GM18907 (cell line): Measurements from ENCODE around the gene MYO18B.
"Not testable (repeated sequence)": the region's sequence is repeated elsewhere in the genome, so short reads cannot be mapped to it uniquely, and the experiment has no call there.

ENCODE experiments used
- ATAC-seq: cut with Tn5 transposase; IDR thresholded peaks from one replicate; pipeline ENCODE4 v1.9.1; 2021; ENCODE audit warnings: mild to moderate bottlenecking, moderate library complexity; ENCODE audit not compliant: unreplicated experiment

The MYO18B gene, protein sequence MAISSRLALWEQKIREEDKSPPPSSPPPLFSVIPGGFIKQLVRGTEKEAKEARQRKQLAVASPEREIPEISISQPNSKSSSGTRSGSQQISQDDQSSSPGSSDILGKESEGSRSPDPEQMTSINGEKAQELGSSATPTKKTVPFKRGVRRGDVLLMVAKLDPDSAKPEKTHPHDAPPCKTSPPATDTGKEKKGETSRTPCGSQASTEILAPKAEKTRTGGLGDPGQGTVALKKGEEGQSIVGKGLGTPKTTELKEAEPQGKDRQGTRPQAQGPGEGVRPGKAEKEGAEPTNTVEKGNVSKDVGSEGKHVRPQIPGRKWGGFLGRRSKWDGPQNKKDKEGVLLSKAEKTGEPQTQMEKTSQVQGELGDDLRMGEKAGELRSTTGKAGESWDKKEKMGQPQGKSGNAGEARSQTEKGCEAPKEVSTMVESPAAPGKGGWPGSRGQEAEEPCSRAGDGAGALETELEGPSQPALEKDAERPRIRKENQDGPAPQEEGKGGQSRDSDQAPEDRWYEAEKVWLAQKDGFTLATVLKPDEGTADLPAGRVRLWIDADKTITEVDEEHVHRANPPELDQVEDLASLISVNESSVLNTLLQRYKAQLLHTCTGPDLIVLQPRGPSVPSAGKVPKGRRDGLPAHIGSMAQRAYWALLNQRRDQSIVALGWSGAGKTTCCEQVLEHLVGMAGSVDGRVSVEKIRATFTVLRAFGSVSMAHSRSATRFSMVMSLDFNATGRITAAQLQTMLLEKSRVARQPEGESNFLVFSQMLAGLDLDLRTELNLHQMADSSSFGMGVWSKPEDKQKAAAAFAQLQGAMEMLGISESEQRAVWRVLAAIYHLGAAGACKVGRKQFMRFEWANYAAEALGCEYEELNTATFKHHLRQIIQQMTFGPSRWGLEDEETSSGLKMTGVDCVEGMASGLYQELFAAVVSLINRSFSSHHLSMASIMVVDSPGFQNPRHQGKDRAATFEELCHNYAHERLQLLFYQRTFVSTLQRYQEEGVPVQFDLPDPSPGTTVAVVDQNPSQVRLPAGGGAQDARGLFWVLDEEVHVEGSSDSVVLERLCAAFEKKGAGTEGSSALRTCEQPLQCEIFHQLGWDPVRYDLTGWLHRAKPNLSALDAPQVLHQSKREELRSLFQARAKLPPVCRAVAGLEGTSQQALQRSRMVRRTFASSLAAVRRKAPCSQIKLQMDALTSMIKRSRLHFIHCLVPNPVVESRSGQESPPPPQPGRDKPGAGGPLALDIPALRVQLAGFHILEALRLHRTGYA (N-terminal part only)

GRCh38 chr22:25741692-25742626 is at the start of gene MYO18B:
Gene MYO18B, plus strand, starts transcription at chr22:25742188. Its CDS starts 18,905 bp downstream, at chr22:25761093.
- no peak for ATAC-seq

DNA sequence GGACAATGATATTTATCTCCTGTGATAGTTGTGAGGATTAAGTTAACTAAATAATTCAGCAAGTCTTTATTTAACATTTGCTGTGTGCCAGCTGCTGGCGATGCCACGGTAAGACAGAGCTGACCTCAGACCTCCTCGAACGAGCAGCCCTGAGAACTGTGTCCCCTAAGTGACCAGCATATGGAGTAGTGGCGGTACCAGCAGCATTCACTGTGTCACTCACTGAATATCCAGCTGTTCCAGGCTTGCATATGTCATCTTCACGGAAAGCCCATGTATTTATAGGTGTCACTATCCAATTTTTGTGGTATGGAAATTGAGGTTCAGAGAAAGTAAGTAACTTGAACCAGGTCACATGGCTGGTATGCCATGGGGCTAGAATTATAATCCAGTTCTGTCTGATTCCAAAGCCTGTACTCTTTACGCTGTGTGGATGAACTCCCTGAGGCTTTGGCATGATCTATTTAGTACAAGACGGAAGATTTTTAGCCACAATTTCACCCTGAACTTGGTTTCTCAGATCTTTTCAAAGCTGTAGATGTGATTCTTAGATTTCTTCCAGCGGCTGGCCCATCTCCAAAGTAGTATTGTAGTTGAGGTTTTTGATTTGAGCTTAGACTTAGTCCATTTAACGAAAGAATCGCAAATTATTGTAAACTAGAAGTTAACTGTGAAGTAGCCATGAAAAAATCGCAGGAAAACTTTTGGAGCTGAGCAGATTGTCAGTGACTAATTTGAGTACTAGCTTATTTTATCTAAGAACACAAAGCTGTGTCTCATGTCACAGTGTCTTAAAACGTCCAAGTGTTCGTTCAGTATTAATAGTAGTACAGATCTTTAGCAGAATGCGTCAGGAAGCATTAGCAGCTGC is 49.4 kb upstream of the MYO18B start:
- ATAC-seq, result no peak

GRCh38 chr22:25693268-25693565 is 48.8 kb upstream of the MYO18B start:
- ATAC-seq, result no peak

DNA sequence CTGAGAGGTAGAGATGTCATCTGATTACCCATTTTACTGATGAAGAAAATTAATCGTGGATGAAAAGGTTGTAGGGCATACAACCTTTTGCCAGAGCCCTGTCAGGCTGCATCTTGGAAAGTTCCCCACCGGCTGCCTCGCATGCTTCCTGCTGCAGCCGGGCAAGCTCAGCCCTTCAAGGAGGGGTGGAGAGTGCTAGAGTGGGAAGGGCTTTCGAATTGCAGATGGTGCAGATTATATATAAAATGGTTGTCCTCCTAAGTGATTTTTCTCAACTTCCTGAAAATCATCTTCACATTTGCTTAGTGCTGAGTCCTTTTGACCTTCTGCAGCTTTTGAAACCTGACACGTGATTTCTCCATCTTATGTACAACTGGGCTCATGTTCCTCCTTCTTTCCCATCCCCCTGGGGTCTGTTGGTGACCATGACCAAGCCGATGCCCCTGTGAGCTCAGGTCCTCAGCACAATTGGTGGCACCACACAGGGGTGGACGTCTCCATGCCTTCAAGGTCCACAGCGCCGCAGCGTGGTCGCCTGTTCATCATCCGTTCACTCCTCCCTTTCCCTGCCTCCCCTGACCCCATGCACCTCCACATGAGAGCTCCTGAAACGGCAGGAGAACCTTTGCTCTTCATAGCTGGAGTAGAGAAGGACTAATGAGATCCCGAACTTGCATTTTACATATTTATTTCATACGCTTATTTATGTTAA is 47.6 kb upstream of the MYO18B start:
- no peak for ATAC-seq

GRCh38 chr22:25695146-25695545 is 46.8 kb upstream of the MYO18B start:
- ATAC-seq, result no peak

GRCh38 chr22:25696763-25697162 is 45.2 kb upstream of the MYO18B start:
- no peak for ATAC-seq

- no peak for ATAC-seq
Observed at GRCh38 chr22:25697181-25697664, 44.8 kb upstream of the MYO18B start.

GRCh38 chr22:25697978-25698377 is 44.0 kb upstream of the MYO18B start:
- ATAC-seq, result no peak

GRCh38 chr22:25698461-25698860 is 43.5 kb upstream of the MYO18B start:
- no peak for ATAC-seq

- ATAC-seq, result no peak
Observed at GRCh38 chr22:25698978-25699377, 43.0 kb upstream of the MYO18B start.

DNA sequence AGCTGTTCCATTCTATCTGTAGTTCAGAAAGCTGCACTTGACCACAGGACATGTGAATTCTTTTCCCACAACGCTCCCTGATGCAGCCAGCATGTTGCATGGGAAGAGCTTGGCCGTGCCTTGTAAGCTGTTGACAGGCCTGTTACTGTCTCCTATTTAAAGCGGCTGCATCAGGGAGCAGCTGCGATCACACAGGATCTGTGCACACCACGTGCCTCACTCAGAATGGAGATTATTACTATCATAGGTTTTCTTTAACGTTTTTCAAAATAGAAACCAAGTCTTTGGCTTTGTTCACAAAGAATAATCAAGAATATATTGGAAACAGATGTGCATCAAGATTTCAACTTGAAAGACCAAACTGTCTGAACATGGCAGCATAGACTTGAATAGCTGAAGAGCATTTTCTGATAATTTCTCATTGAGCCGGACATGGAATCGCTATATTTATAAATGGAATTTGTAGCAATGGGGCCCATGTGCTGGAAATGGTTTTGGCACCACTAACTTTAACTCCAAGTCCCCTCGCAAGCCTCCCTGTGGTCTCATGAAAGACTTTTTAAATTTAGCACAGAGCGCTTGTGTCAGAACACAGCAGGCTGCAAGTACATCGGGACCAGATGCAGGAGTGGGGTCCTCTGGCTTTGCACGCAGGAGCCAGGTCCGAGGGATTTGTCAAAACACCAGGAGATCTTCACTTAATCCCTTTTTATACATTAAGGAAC is 40.8 kb upstream of the MYO18B start:
- no peak for ATAC-seq

- ATAC-seq, result no peak
Observed at GRCh38 chr22:25702040-25702439, 39.9 kb upstream of the MYO18B start.

- no peak for ATAC-seq
Observed at GRCh38 chr22:25702571-25703167, 39.3 kb upstream of the MYO18B start.

DNA sequence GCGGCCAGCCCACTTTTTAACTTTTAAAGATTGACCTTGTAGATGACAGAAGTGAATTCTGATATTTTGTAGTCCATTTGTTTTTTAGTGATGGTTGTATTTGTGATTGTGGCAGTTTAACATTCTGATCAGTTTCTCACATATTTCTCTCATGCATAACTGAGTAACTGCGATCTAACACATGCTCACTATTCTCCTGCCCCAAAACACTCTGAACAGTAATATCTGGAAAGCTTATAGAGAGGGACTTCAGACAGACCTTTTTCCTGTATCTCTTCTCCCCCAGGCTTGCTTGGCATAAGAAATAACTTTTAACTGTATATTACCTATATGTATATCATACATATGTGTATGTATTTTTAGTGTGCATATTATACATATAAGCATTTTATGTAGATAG is 37.3 kb upstream of the MYO18B start:
- ATAC-seq, result no peak

- ATAC-seq, result no peak
Observed at GRCh38 chr22:25706197-25706596, 35.8 kb upstream of the MYO18B start.

DNA sequence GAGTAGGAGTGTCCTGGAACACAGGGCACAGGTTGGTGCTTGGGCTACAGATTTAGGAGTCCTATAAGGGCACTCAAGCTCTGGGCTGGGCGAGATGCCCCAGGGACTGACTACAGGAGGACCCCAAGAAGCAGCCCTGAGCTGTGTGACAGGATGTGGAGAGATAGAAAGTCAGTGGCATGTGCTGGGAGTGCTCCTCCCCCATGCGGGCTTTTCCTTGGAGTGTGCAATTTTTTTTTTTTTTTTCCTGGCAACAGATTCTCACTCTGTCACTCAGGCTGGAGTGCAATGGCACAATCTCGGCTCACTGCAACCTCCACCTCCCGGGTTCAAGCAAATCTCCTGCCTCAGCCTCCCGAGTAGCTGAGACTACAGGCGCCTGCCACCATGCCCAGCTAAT is 33.6 kb upstream of the MYO18B start:
- not testable (repeated sequence) for ATAC-seq

DNA sequence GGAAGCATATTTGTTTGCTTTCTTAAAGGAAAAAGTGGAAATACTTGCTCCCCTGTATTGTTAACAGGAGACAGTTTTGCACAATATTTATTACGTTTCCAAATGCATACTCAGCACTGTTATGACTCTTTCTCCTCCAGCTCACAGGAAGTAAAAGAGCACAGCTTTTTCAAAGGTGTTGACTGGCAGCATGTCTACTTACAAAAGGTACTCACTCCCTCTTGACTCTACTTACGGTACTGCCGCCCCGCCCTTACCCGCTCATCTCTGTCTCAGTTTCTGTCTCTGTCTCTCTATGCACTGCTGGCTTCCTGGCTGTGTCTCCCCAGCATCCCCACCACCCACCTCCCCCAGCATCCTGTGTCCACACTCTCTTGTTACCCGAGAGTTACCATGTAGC is 32.2 kb upstream of the MYO18B start:
- ATAC-seq, result no peak
